Keratinocyte (primary cell): ENCODE measurements around the gene SGMS2. TPM values are rescaled to one million over a fixed set of nuclear protein-coding genes. Genes with fewer than 3 reads are reported as not detected.

Experiments
- DNase-seq: peaks from one replicate; pipeline ENCODE4 v3.0.0-alpha.2; 2011; ENCODE audit warnings: low read depth, missing footprints, low spot score
- FAIRE-seq: peaks from 2 replicates; lab custom pipeline; 2011; peaks lifted over from hg19 to GRCh38; lab: Jason Lieb, UNC
- H2AFZ ChIP-seq: 2 replicates; pipeline ENCODE4 v1.6.0; 2012; ENCODE audit warnings: low read length, control low read depth, inconsistent platforms; ENCODE audit not compliant: control insufficient read depth
- H3K27ac ChIP-seq: 2 replicates; pipeline ENCODE4 v1.5.1; 2011; ENCODE audit warnings: low read length; ENCODE audit not compliant: control insufficient read depth, insufficient read depth
- H3K27me3 ChIP-seq: 3 replicates; pipeline ENCODE4 v1.6.0; 2011; ENCODE audit warnings: low read length; ENCODE audit not compliant: control insufficient read depth, insufficient read depth; ENCODE audit errors: extremely low read depth
- H3K36me3 ChIP-seq, 2 experiments: 2 replicates in 1 of 2; 3 replicates in 1 of 2; pipeline ENCODE4 v1.5.1; 2011; ENCODE audit warnings: low read length in 2 of 2, mild to moderate bottlenecking in 1 of 2; ENCODE audit not compliant: control insufficient read depth in 2 of 2, insufficient read depth in 2 of 2; ENCODE audit errors: extremely low read depth in 1 of 2
- H3K4me1 ChIP-seq: 3 replicates; pipeline ENCODE4 v1.5.1; 2011; ENCODE audit warnings: low read length; ENCODE audit not compliant: control insufficient read depth, insufficient read depth; ENCODE audit errors: extremely low read depth
- H3K4me2 ChIP-seq: 3 replicates; pipeline ENCODE4 v1.6.0; 2011; ENCODE audit warnings: low read depth, low read length; ENCODE audit not compliant: control insufficient read depth, insufficient read depth; ENCODE audit errors: extremely low read depth
- H3K4me3 ChIP-seq, 3 experiments: fragments of 200-600 bp in 1 of 3; sonication (generic) in 1 of 3; 2 replicates in 2 of 3; 3 replicates in 1 of 3; pipeline ENCODE4 v1.5.1; 2011 to 2016; ENCODE audit warnings: low read length in 3 of 3, mild to moderate bottlenecking in 3 of 3, control low read depth in 2 of 3, inconsistent platforms in 1 of 3, low read depth in 1 of 3, mixed read lengths in 1 of 3, mixed run types in 1 of 3, moderate library complexity in 1 of 3; ENCODE audit not compliant: control insufficient read depth in 2 of 3, insufficient read depth in 2 of 3; ENCODE audit errors: extremely low read depth in 1 of 3
- H3K79me2 ChIP-seq: 2 replicates; pipeline ENCODE4 v1.6.0; 2012; ENCODE audit warnings: low read length; ENCODE audit not compliant: control insufficient read depth, insufficient read depth
- H3K9ac ChIP-seq: 3 replicates; pipeline ENCODE4 v1.6.0; 2011; ENCODE audit warnings: low read length; ENCODE audit not compliant: control insufficient read depth, insufficient read depth; ENCODE audit errors: extremely low read depth
- H3K9me1 ChIP-seq: 3 replicates; pipeline ENCODE4 v1.6.0; 2011; ENCODE audit warnings: low read length; ENCODE audit not compliant: control insufficient read depth, insufficient read depth; ENCODE audit errors: extremely low read depth
- H3K9me3 ChIP-seq: 2 replicates; pipeline ENCODE4 v1.5.1; 2012; ENCODE audit warnings: low read depth, low read length; ENCODE audit not compliant: control insufficient read depth
- H4K20me1 ChIP-seq: 3 replicates; pipeline ENCODE4 v1.6.0; 2011; ENCODE audit warnings: low read length; ENCODE audit not compliant: control insufficient read depth, insufficient read depth; ENCODE audit errors: extremely low read depth
- CTCF ChIP-seq, 3 experiments: IDR thresholded peaks in 1 of 3; conservative IDR thresholded peaks in 1 of 3; optimal IDR thresholded peaks in 1 of 3; 2 replicates in 2 of 3; 3 replicates in 1 of 3; pipeline versions ENCODE3 to v1.5.1; 2011; ENCODE audit warnings: low read length in 3 of 3, mild to moderate bottlenecking in 3 of 3, moderate library complexity in 2 of 3, control low read depth in 1 of 3, inconsistent platforms in 1 of 3; ENCODE audit not compliant: insufficient read depth in 2 of 3; ENCODE audit errors: extremely low read depth in 1 of 3
- EZH2 ChIP-seq: IDR thresholded peaks from one replicate; pipeline ENCODE4 v1.6.1; 2012; ENCODE audit warnings: inconsistent platforms, mild to moderate bottlenecking, low read length, moderate library complexity
- dilution Hi-C: fragments of 300-500 bp; cut with MboI; formaldehyde crosslinking; loops from one replicate; pipeline ENCODE4 v1.7.0; 2020; ENCODE audit warnings: low sequenced_read_pairs; ENCODE audit not compliant: extremely low pct_ligation_motif_present
- polyA plus RNA-seq, 5 experiments: library from polyadenylated mRNA; depleted of rRNA in 3 of 5; stranded (reverse) in 3 of 5; stranded (forward) in 1 of 5; unstranded in 1 of 5; fragments of >200 nt; gene quantifications; 1 replicate in 1 of 5; 2 replicates in 3 of 5; 3 replicates in 1 of 5; pipeline versions ENCODE4 v1.2.1 to v1.2.3, GENCODE V29; 2011 to 2012; ENCODE audit warnings: missing spikeins in 2 of 5, low read depth in 1 of 5, low replicate concordance in 1 of 5

Gene SGMS2
- polyA plus RNA-seq, 1 donor (not counting 4 experiments of a cell fraction or from before 2014, with no cell fraction given): 38.5 TPM

GRCh38 chr4:107815158-107815557 is 9.6 kb upstream of the SGMS2 start:
- Histone ChIP-seq H3K9me1 (no peaks in the 10 kb centered on the region), H3K27me3 (no peaks in the 10 kb centered on the region), H3K9ac (no peak overlapping the region), H4K20me1 (no peaks in the 10 kb centered on the region), H3K27ac (no peak overlapping the region), H3K9me3 (no peaks in the 10 kb centered on the region), H3K4me3 (no peak overlapping the region), H2AFZ (no peak overlapping the region), H3K4me2 (no peak overlapping the region), H3K79me2 (no peaks in the 10 kb centered on the region), H3K4me1 (peaks cover 4% of the 10 kb centered on the region), H3K36me3 (no peaks in the 10 kb centered on the region)
- DNase-seq: no peak
- TF ChIP-seq EZH2 (no peak), CTCF (optimal IDR thresholded peaks at IDR 0.05 in 1 of 3, IDR thresholded peaks at IDR 0.05 in 1 of 3, conservative IDR thresholded peaks at IDR 0.05 in 1 of 3; ENCODE audit: extremely low read depth in 1 of 3, insufficient read depth in 2 of 3, low read length in 3 of 3) (no peak)
- no peak for FAIRE-seq
- dilution Hi-C loops: no loop called here

GRCh38 chr4:107818301-107818910 is 6.3 kb upstream of the SGMS2 start:
- no peak overlapping the region for H3K4me3 ChIP-seq
- dilution Hi-C loops: no loop called here
- H3K9me3 ChIP-seq: no peaks in the 10 kb centered on the region
- no peaks in the 10 kb centered on the region for H3K9me1 ChIP-seq
- H2AFZ ChIP-seq: no peak overlapping the region
- peak; percentile 72 for FAIRE-seq
- TF ChIP-seq CTCF (optimal IDR thresholded peaks at IDR 0.05 in 1 of 3, IDR thresholded peaks at IDR 0.05 in 1 of 3, conservative IDR thresholded peaks at IDR 0.05 in 1 of 3; ENCODE audit: extremely low read depth in 1 of 3, insufficient read depth in 2 of 3, low read length in 3 of 3) (no peak), EZH2 (no peak)
- H4K20me1 ChIP-seq: no peaks in the 10 kb centered on the region
- no peaks in the 10 kb centered on the region for H3K79me2 ChIP-seq
- no peak overlapping the region for H3K4me2 ChIP-seq
- H3K27ac ChIP-seq: no peak overlapping the region
- no peak for DNase-seq
- H3K4me1 ChIP-seq: peaks cover 4% of the 10 kb centered on the region
- no peaks in the 10 kb centered on the region for H3K36me3 ChIP-seq
- no peaks in the 10 kb centered on the region for H3K27me3 ChIP-seq
- H3K9ac ChIP-seq: no peak overlapping the region
